ENCODE data around the gene ZDHHC3. TPM values are rescaled to one million over a fixed set of nuclear protein-coding genes. Genes with fewer than 3 reads are reported as not detected.

Gene ZDHHC3
- total RNA-seq, 1 experiment from 2014 or later, result 49.5 TPM

DNA sequence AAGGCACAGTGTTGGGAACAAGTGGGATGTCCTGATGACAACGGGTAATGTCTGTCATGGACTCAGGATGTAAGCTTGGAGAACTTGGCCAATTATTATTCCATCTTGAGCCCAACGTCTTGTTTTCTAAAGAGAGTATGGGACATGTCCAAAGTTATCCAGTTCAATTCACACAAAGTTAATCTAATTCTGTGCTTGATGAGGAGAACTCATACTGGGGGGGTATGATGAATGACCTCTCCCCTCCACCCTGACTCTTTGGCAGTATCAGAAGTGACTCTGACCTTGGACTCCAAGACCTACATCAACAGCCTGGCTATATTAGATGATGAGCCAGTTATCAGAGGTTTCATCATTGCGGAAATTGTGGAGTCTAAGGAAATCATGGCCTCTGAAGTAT is 65.3 kb downstream of the ZDHHC3 start:
- DNase-seq (ENCODE audit: low read depth, low spot score) (no peak), ATAC-seq (no peak)
- Histone ChIP-seq H3K9me3 (ENCODE audit: control insufficient read depth, insufficient read depth, low read depth, low read length) (no peaks in the 10 kb centered on the region), H3K27ac (ENCODE audit: low read length) (no peak overlapping the region), H3K4me1 (ENCODE audit: control insufficient read depth, insufficient read depth, low read length) (no peaks in the 10 kb centered on the region), H3K36me3 (ENCODE audit: control insufficient read depth, insufficient read depth, low read length) (no peaks in the 10 kb centered on the region), H3K4me3 (ENCODE audit: low read depth in 2 of 2, low read length in 2 of 2) (no peak overlapping the region), H3K27me3 (ENCODE audit: control insufficient read depth, insufficient read depth, low read length) (no peaks in the 10 kb centered on the region)
- ChIA-PET CTCF (no interaction called here), POLR2A (no interaction called here)
- intact Hi-C loops (cut with micrococcal nuclease; ENCODE audit: unreplicated experiment), result loop anchor here (5.0 kb wide), 1 partner anchor 378 kb away; no protein-coding TSS in a partner anchor
- TF ChIP-seq TCF7L2 (IDR thresholded peaks at IDR 0.05; ENCODE audit: low read depth, low read length) (no peak), REST (IDR thresholded peaks at IDR 0.05; ENCODE audit: insufficient read depth in 1 of 2, low read depth in 2 of 2, low read length in 1 of 2) (no peak), SIN3A (IDR thresholded peaks at IDR 0.05; ENCODE audit: borderline replicate concordance, insufficient read depth, low read depth, low read length) (no peak), POLR2AphosphoS5 (IDR thresholded peaks at IDR 0.05; ENCODE audit: low read depth, low read length) (no peak)
- in situ Hi-C loops (cut with HindIII; ENCODE audit: low pct_unique_long_range_greater_than_20kb, low sequenced_read_pairs), result no loop called here
- BruUV-seq (replicated peaks), result no TSS peak

DNA sequence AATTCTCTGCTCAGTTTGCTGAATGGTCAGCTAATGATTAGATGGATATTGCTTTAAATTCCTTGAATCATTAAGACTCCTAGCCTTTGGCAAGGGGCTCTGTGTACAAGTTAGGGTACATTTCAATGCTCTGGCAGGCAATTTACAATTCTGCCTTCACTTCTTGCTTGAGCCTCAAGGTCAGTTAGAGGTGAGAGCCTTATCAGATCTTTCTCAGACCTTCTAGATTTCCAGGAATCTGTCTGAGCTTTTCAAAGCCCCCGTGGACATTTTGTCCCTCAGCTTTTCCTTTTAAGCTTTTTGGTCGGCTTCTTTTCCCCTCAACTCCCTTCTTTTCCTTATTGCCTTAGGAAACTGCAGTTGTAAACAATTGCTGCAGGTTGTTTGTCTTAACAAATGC is 66.9 kb downstream of the ZDHHC3 start:
- Histone ChIP-seq H3K36me3 (ENCODE audit: control insufficient read depth, insufficient read depth, low read length) (no peaks in the 10 kb centered on the region), H3K4me1 (ENCODE audit: control insufficient read depth, insufficient read depth, low read length) (no peaks in the 10 kb centered on the region), H3K27ac (ENCODE audit: low read length) (no peak overlapping the region), H3K4me3 (ENCODE audit: low read depth in 2 of 2, low read length in 2 of 2) (no peak overlapping the region), H3K27me3 (ENCODE audit: control insufficient read depth, insufficient read depth, low read length) (no peaks in the 10 kb centered on the region), H3K9me3 (ENCODE audit: control insufficient read depth, insufficient read depth, low read depth, low read length) (no peaks in the 10 kb centered on the region)
- ChIA-PET POLR2A (no interaction called here), CTCF (no interaction called here)
- no TSS peak for BruUV-seq (replicated peaks)
- in situ Hi-C loops (cut with HindIII; ENCODE audit: low pct_unique_long_range_greater_than_20kb, low sequenced_read_pairs), result no loop called here
- intact Hi-C loops (cut with micrococcal nuclease; ENCODE audit: unreplicated experiment), result no loop called here
- no peak for DNase-seq (ENCODE audit: low read depth, low spot score)
- TF ChIP-seq SIN3A (IDR thresholded peaks at IDR 0.05; ENCODE audit: borderline replicate concordance, insufficient read depth, low read depth, low read length) (no peak), REST (IDR thresholded peaks at IDR 0.05; ENCODE audit: insufficient read depth in 1 of 2, low read depth in 2 of 2, low read length in 1 of 2) (no peak), POLR2AphosphoS5 (IDR thresholded peaks at IDR 0.05; ENCODE audit: low read depth, low read length) (no peak), TCF7L2 (IDR thresholded peaks at IDR 0.05; ENCODE audit: low read depth, low read length) (no peak)
- TF ChIP-seq, protein P1, sequence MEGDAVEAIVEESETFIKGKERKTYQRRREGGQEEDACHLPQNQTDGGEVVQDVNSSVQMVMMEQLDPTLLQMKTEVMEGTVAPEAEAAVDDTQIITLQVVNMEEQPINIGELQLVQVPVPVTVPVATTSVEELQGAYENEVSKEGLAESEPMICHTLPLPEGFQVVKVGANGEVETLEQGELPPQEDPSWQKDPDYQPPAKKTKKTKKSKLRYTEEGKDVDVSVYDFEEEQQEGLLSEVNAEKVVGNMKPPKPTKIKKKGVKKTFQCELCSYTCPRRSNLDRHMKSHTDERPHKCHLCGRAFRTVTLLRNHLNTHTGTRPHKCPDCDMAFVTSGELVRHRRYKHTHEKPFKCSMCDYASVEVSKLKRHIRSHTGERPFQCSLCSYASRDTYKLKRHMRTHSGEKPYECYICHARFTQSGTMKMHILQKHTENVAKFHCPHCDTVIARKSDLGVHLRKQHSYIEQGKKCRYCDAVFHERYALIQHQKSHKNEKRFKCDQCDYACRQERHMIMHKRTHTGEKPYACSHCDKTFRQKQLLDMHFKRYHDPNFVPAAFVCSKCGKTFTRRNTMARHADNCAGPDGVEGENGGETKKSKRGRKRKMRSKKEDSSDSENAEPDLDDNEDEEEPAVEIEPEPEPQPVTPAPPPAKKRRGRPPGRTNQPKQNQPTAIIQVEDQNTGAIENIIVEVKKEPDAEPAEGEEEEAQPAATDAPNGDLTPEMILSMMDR (IDR thresholded peaks at IDR 0.05), result no peak
- no peak for ATAC-seq
